HK-2 (cell line): ENCODE results near the gene NRXN2.

Source experiments
- DNase-seq: peaks from one replicate; pipeline ENCODE4 v3.0.0-alpha.2; 2018; ENCODE audit not compliant: unreplicated experiment

Gene NRXN2

DNA sequence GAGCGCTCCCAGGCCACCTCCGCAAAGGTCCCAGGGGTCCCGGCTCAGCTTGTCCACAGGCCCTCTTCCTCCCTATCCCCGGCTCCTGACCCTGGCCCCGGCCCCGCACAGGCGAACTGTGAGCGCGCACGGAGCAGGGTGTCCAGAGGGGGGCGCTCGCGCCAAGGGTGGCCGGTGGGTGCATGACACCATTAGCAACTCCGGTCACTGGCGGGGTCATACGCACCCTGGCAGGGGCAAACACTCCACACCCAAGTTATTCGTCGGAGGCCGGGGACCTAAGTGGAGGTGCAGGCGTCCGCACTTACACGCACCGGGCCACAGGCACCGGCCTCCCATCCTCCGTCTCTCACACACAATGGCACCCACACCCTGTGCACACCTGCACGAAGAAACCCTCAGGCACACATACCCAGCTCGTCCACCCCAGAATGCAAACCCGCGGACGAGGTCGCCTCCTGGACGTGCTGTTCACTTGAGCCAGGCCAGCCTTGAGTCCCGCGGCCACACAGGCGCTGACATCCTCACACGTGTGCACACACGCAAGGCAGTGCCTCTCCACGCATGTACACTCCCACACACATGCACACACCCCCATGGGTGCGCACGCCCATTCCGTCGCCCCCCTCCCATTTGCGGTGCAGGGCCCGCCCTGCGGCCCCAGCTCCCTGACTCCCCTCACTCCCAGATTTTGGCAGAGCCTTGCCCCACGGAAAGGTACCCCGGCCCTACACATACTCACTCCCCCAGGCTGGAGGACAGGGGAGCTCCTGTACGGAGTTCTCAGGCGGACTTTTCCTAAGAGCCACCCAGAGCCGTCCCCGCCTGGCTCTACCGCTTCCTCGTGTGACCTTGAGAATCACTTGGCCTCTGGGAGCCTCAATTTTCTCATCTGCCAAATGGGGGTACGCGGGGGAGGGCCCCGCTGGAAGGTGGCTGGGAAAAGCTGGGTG lies 20.9 kb upstream of the NRXN2 start, which contains the start of gene RASGRP2:
Gene RASGRP2 (minus strand): TSS at position 552 of the 953 bp plus-strand sequence. CDS start 1,276 bp downstream, outside the sequence.
- peak; percentile 52 for DNase-seq

DNA sequence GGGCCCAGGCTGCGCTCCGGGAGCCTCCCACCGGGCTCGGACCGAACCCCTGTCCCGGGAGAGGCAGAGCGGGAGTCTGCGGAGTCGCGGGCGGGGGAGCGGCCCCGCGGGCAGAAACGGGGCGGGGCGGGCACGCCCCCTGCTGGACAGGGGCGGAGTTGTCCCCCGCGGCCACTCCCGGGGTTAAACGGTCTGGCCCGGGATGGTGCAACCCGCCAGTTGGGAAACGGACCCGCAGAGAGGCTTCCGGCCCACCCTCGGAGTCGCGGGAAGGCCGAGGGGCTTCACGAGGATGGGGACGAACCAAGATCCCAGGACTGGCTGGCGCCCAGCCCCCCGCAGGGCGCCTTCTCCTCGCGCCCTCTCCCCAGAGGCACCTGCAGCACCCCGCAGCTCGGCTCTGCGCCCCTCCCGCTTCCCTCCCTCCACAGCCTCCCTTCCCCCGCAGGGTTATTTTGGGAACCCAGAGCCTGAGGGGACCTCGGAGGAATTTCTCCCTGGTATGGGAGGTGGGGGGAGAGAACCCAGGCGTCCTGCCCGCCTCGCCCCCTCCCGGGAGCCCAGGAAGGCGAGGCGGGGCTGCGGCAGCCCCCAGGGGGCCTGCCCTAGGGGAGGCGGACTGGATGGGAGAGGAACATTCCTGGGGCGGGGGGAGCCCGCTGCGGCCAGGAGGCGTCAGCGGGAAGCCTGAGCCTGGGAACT lies 20.0 kb upstream of the NRXN2 start:
- peak; percentile 61 for DNase-seq

DNA sequence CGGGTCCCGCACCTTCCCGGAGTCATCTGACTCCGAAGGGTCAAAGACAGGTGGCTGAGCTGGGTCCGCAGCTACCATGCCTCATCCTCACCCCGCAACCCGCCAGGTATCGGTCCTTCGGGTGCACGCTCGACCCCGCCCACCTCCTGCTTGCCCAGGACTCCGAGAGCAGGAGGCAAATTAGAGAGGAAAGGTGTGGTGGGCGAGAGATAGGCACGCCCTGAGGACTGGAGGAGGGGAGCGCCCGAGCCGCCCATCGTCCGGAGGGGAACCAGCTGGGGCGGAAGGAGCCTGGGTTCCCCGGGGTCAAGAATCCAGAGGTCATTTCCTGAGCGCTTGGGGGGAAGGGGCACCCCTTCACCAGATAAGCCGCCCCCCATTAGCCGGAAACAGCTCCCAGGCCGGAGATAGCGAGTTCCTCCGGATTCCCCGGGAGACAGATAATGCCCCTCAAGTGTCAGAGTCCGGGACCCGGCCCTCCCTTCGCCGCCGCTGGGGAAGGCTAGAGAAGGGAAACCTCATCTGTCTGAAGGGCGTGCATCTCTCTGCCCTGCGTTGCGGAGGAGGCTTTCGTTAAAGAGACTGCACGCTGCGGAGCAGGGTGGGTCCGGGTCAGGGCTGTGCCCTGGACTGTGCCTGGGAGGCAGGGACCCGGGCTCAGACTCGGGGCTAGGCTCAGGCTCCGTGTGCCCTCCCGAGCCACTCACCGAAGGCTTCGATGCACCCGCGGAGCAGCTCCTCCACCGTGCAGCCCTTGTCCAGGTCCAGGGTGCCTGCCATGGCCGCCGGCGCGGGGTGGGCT lies 19.3 kb upstream of the NRXN2 start:
- DNase-seq: no peak

DNA sequence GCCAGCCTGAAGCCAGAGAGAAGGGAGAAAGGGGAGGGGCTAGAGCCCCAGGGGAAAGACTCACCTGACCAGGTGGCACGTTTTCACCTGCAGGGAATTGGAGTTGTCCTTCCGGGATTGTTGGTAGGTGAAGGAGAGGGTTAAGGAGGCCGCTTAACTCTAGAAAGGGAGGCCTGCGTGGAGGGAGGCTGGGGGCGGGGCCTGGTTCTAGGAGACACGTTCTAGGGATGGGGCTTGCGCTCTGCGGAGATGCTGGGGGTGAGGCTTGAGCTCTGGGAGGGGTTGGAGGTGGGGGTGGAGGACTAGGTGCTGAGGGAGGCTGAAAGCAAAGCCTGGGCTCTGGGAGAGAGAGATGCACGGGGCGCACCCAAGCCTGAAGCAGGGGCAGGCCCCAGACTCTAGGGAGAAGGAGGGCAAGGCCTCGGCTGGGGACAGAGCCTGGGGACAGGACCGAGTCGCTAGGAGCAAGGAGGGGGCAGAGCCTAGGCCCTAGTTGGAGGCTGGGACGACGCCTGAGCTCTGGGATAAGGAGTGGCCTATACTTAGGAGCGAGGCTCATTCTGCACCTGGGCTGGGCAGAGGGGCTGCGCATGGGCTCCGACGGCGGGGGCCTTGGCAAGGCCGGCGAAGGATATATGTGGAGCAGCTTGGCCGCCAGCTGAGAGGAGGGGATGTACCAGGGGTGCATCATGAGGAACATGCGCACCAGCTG lies 18.5 kb upstream of the NRXN2 start:
- no peak for DNase-seq

DNA sequence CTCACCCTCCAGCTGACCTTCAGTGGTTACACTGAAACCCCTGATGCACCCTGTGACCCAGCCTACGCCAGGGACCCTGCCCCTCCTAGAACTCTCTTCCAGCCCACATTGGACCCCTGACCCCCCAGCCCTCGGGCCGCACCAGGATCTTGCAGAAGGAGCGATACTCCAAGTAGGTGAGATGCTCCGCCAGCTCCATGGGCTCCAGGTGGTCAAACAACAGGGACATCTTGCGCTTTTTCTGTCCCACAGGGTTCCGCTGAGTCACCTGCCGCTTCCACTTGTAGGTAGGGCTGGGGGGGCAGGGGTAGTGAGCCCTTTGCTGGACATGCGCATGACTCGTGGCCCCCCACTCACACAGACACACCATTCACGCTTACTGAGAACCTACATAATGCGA lies 16.9 kb upstream of the NRXN2 start:
- DNase-seq: no peak

DNA sequence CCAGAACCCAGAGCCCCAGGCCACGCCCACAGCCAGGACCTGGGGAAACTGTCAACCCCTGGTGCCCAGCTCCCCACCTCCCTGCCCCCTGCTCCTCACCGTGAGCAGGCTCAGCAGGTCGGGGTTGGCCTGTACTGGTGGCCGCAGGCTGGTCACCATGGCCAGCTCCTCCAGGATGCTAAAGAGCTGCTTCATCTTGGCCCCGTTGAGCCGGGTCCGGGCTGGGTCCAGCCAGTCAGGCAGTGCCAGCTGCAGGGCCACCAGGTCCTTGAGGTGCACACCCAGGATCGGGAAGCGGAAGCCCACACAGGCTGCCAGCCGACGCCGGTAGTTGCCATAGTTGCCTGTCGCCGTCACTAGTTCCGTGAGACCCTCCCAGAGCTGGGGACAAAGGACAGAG lies 13.7 kb upstream of the NRXN2 start:
- DNase-seq: no peak

DNA sequence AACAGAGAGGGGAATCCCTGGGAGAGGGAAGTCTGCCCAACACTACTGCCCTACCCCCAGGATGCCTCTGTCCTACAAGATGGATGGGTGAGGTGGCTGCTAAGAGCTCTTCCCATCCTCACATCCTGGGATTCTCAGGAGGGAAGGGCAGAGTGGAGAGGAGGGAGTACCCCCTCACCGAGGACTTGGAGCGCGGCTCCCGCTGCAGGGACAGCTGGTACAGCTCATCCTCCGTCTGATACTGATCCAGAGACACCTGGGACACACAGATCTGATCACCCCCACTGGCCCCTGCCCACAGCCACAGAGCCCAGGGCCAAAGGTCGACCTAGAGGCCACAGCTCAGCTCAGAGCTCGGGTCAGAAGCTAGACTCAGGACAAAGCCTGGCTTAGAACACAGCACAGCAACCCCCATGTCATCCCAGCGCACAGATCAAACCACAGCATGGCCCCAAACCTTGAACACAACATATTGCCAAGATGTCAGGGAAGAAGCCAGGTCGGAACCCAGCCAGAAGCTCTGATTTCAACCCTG lies 12.8 kb upstream of the NRXN2 start:
- DNase-seq: no peak

DNA sequence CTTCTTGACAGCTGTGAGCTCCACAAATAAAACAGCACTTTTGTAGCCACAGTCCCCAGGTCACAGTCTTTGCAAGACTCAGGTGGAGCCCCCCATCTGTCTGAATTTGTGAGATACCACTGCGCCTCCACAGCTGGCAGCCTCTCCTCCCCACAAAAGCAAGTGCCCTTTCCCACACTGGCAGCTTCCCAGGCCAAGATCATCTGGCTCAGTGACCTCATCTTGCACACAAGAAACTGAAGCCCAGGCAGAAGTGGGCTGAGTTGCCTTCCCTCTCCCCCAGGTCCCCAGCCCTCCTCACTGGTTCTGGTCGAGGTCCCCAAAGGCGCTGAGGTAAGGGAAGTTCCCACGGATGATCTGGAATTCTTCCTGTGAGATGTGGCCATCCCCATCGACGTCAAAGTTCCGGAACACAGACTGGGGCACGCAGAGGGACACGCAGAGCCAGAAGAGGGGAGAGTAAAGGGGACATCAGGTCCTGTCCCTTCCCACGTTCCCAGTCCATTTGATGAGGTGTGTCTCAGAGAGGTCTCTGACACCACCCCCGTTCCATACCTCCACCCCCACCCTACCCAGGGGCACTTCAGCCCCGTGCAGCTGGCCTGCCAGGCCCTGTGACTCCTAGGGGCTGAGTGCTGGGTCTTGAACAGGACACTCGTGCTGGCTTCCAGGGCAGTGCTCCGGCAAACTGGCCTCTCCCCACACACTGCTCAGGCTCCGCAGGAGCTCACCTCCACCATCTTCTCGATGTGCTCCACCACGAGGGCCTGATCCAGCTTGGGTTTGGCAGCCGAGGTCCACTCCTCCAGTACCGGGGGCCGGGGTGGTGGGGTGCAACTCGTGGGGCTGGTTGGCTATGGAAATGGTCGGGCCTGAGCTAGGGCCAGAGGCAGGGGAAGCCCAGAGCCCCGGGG lies 12.1 kb upstream of the NRXN2 start:
- DNase-seq: no peak

DNA sequence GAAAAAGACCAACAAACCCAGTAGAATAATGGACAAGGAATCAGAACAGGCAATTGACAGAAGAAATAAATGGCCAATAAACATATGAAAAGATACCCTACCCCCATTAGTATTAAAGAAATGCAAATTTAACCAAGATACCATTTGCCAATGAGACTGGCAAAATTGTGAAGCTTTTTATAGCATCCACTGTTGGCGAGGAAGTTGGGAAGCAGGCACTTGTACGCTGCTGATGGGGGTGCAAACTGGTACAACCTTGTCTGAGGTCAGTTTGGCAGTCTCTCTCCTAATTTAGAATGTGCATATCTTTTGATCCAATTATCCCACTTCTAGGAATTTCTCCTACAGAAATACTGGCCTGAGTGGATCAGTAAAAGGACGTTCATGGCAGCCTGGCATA lies 8.6 kb upstream of the NRXN2 start:
- no peak for DNase-seq

DNA sequence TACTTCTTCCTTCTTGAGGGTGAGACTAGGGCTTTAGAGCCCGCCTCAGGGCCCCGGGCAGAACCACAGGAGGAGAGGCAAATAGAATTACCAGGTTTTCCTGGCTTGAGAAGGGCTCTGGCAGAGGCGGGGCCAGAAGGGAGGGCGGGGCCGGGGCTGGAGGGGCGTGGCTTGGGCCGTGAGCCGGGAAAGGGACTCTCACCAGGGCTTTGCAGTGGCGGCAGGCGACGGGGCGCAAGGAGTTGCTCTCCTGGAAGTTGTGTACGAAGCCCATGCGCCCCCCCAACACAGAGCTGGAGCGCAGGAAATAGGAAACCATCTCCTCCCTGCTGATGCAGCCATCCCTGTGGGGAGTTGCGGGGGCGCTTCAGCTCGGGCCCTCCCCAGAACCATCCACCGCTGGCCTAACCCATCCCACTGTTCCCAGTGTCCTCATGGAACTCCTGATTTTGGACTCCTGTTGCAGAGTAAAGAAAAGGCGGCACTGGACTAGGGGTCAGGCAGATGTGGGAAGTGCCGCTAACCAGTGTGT lies 6.9 kb upstream of the NRXN2 start:
- DNase-seq: no peak

DNA sequence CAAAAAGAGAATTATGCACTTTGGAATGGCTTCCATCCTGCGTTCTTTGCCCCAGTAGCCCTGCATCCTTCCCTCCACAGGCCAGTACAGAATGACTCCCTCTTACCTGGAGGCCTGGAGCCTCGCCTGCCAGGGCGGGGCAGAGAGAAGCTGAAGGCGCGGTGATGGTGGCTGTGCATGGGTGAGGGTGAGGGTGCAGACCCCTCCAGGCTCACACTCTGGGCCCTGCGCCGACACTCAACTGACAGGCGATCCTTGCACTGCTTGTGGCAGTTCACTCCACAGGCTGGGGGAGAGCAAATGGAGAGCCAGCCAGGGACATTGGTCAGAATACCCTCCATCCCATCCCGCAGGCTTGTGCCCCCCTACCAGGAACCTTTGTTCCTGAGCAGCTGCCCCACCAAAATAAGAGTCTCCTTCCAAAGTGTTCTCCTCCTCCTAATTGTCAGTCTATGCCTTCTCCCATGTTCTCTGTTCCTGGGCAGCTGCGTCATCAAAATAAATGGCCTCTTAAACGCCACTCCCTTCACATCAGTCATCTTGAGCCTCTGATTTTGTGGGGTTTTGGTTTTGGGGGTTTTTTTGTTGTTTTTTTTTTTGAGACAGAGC lies 5.9 kb upstream of the NRXN2 start:
- no peak for DNase-seq

DNA sequence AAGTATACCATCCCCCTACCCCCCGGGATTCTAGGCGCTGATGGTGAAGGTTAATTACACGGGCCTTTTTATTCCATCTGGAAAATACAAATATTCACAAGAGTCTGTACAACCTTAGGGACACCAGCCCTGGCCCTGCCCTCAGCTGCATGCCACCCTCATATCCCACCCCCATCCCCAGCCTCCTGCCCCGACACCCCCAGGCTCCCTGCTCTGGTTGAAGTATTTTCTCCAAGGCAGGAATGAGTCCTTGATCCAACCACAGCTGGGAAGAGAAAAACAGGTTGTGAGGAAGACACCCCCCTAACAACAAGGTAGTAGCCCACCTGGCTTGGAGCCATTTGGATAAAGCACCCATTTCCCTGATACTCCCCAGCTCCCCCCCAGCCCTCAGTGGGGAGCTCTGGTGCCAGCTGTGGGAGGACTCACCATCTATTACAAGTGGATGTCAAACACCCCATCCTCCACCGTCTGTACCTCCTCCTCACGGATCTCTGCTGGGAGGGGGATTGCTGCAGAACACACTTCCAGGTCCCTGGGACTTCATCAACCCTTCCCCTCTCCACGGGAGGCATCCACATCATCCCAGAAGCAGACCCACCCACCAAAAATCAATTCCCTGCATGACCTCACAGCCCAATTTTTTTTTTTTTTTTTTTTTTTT lies 4.0 kb upstream of the NRXN2 start:
- DNase-seq: no peak

DNA sequence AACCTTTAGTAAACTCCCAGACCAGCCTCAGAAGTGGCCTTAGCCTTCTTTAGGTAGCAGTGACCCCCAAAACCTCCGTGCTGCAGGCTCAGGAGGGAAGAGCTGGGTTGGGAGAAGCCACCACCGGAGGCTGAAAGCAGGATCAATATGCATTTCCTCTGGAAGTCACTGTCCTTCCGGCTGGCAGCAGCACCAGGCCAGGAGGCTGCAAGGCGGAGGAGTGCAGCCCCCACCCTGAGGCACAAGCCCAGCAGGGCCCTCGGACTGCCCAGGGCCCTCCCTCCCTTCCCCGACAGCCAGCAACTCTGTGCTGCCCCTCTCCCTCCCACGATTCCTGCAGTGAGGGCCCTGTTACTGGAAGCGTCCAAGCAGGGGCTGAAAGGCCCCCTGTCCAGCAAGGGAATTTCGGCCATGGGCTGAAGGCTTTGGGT lies 3.2 kb upstream of the NRXN2 start:
- DNase-seq: no peak

DNA sequence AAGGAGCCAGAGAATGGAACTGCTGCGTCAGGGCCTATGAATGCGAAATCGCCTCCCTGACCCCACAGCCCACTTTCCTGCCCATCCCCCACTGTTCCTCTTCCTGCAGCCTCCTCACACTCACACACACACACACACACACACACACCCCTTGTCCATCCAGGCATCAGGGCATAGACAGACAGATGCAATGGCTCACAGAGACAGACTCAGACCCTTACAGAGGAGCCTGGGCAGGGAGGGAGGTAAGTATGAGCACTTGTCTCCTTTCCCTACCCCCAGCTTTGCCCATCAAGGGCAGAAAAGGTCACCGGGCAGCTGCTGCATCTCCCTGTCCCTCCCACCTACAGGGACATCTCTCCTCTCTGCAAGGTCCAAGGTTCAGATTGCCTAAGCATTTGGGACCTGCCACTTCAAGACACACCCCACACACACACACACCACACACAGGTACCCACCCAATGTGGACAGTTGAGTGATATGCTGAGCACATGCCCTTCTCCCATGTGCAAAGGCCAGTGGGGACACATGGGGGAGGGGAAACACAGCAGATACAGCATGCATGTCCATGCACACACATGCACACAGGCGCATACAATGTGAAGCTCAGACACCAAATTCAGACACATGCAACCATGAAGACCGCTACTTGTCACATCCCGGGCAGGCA lies 2.0 kb upstream of the NRXN2 start:
- DNase-seq: no peak

DNA sequence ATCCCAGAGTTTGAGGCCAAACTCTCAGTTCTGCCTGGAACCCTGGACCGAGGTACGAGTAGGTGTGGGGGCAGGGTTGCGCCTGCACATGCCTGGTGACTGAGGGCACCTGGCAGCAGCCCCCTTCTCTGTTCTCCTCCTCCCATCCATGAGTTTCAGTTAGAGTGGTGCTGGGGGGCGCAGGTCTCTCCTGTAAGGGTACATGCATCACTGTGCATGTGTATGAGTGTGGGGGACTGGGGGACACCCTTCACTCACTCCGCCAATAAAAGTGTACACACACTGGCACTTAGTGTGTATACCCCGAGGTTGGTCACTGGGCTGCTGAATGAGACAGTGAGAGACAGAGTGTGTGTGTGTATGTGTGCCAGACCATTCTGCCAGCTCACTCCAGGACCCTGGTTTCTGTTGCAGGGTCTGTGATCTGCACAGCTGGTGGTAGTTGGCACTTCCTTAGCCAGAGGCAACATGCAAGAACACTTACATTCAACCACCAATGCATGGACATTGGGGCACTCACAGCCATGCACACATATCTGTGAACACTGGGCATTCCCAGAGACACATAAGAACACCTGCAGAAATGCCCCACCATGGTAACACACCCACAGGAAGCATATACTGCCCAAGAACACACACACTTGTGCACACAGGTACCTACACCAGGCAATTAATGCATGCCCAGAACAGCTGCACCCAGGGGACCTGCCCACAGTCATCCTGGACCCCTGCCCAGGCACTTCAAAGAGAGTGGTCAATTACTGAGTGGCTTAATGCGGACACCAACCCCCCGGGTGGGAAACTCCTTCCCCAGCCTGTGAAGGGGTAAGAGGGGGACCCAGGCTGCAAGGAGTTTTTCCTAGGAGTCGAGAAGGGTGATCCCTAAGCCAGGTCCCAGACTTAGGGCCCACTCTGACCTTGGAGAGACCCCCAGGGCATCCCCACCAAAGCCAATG lies 1.2 kb upstream of the NRXN2 start:
- no peak for DNase-seq

DNA sequence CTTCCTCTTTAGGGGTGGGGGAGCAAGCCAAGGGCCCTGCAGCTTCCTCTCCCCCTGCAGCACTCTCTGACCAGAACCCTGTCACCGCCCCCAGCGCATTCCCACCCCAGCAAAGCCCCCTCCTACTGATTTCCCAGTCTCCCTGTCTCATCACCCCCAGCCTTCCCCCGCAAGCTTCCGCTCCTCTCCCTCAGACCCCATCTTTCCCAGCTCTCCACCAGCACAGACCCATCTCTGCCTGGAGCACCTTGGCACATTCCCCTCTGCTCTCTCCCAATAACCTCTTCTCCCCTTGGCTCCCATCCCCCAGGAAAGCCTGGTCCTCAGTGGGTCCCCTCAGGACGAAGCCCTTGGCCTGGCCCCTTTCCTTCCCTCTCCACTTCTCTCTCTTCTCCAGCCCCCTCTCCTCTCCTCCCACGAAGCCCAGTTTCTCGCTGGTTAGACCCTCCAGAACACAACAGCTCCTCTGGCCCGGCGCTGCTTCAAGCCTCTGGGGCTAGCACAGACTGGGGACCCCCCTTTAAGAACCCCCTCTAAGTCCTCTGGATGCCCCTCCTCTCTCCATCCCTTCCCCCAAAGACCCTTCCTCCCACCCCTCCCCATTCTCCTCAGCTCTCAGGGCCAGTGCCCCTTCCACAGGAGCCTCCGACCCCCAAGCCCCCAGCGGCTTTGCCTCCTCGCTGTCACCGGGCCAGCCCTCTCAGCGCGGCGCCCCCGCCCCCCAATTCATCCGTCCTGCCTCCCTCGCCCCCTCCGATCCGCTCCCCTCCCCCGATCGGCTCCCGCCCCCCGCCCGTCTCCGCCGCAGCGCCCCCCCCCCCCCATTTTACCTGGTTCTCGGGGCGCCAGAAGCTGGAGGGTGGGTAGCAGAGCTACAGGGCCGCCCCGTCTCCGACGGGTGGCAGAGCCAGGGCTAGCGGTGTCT lies 594 bp downstream of the NRXN2 start:
- DNase-seq: no peak
